Testis (tissue), 2 donors: ENCODE results near the gene LTB.

ENCODE experiments used
- POLR2A ChIP-seq: fragments of 450-650 bp; IDR thresholded peaks from one replicate; pipeline ENCODE4 v1.6.1; 2017; ENCODE audit warnings: antibody characterized with exemption, mild to moderate bottlenecking, moderate library complexity
- TF ChIP-seq, protein P1 (sequence below), 3 experiments: fragments of 450-650 bp in 2 of 3; fragments of 200-600 bp in 1 of 3; sonication (generic) in 1 of 3; IDR thresholded peaks; one replicate each; pipeline ENCODE4 v1.5.1; 2016 to 2019; ENCODE audit warnings: antibody characterized with exemption in 3 of 3, mild to moderate bottlenecking in 2 of 3, moderate library complexity in 1 of 3

DNA sequence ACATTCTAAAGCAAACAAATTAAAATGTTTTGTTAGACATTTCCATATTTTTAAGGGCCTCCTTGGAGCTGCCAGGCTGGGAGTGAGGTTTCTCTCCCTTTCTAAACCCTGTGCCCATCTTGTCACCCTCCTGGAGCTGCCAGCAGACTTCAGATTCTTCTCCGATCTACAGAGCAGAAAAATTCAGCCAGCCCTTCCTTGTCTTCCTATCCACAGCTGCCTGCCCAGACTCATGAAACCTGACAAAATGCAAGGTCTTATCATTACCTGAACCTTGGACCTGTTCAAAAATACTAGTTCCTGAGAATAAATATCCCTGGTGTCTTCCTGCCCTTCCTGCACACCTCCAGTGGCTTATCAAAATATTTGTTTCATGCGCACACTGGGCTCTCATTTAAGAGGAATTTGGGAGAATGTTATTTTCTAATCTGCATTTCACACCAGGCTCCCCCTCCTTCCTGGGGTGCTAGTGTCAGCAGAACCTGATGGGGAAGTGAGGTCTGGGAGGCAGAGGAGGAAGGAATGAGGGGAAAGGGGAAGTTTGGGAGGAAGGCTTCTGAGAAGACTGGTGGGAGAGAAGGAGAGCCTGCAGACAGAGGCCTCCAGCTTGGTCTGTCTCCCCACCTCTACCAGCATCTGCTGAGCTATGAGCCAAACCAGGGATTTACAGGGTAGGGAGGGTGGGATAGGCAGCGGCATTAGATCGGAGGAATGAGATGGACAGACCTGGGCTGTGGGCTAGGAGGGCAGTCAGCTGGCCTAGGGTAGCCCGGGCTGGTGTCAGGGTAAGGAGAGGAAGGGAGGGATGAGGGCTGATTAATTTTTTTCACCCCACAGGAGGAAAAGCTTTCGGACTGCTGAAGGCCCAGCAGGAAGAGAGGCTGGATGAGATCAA is 32.7 kb upstream of the LTB start, which contains the start of gene AIF1:
- TF ChIP-seq, protein P1, sequence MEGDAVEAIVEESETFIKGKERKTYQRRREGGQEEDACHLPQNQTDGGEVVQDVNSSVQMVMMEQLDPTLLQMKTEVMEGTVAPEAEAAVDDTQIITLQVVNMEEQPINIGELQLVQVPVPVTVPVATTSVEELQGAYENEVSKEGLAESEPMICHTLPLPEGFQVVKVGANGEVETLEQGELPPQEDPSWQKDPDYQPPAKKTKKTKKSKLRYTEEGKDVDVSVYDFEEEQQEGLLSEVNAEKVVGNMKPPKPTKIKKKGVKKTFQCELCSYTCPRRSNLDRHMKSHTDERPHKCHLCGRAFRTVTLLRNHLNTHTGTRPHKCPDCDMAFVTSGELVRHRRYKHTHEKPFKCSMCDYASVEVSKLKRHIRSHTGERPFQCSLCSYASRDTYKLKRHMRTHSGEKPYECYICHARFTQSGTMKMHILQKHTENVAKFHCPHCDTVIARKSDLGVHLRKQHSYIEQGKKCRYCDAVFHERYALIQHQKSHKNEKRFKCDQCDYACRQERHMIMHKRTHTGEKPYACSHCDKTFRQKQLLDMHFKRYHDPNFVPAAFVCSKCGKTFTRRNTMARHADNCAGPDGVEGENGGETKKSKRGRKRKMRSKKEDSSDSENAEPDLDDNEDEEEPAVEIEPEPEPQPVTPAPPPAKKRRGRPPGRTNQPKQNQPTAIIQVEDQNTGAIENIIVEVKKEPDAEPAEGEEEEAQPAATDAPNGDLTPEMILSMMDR (IDR thresholded peaks at IDR 0.05) = no peak
- TF ChIP-seq POLR2A = no peak
